ENCODE measurements around the gene KLRF2.
"Not testable (repeated sequence)": the region's sequence is repeated elsewhere in the genome, so short reads cannot be mapped to it uniquely, and the experiment has no call there.

The KLRF2 gene

GRCh38 chr12:9881246-9881645, at the start of gene KLRF2:
KLRF2 (plus strand) TSS chr12:9881489; CDS start chr12:9881596, 107 bp downstream.
- DNase-seq (ENCODE audit: low read depth): no peak

DNA sequence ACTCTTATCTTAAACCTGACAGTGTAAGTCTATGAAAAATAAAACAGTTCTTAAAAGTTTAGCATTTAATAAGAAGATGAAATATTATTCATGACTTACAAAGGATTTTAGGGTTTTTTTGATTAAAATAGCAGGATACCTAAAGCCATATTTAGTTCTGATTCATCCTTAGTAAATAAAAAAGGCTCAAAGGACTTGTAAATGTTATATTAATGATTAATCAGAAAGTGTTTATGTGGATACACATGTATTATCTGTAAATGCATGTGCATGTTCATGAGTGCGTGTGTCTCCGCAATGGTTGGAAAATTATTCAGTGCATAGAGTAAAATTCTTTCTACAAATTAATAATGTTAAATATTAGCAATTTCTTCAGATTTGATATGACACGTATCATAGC, 49.6 kb upstream of the KLRF2 start:
- no peak for DNase-seq (ENCODE audit: low read depth)

DNA sequence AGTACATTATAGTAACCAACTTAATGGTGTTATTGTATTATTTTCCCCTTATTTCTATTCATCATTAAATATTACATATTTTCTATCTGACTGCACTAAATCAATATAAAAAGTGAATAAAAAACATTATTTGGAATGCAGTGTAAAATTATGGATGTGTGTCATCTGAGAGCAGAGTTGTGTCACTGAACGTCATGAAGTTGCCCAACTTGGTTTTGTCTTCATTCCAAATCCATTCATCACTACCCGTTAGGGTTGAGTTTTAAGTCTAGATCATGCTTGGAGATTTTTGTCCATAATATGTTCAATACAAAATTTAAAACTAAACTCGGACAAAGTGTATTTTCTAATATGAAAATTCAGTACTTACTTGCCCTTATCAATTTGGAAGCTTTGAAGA, 37.9 kb upstream of the KLRF2 start:
- no peak for DNase-seq (ENCODE audit: low read depth)

DNA sequence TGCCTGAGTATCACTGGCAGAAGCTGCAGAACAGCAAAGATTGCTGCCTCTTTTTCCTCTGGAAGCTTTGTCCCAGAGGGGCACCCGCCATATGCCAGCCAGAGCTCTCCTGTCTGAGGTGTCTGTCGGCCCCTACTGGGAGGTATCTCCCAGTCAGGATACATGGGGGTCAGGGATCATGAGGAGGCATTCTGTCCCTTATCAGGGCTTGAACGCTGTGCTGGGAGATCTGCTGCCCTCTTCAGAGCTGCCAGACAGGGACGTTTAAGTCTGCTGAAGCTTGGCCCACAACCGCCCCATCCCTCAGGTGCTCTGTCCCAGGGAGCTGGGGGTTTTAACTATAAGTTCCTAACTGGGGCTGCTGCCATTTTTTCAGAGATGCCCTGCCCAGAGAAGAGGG, 32.4 kb upstream of the KLRF2 start:
- DNase-seq (ENCODE audit: low read depth): no peak

GRCh38 chr12:9851050-9851449, 30.2 kb upstream of the KLRF2 start:
- DNase-seq (ENCODE audit: low read depth): no peak

- DNase-seq (ENCODE audit: low read depth): no peak
These were observed 29.4 kb upstream of the KLRF2 start for GRCh38 chr12:9851927-9852326.

DNA sequence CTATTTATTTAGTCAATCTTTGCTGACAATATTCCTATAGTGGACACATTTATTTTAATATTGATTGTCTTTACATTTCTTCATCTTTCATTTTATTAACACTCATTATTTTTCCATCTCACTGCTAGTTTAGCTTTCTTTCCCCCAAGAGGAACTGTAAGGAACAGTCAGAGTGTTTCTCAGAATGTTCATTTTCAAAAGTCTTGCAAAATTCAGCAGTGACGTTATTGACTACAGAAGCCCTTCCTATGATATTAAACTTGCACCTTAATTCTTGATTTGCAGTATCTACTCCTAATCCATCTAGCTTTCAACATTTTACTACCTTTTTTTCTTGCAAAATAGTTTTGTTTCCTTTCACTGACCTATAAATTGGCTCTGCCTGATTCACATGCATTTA, 25.1 kb upstream of the KLRF2 start:
- no peak for DNase-seq (ENCODE audit: low read depth)

GRCh38 chr12:9856894-9857293, 24.4 kb upstream of the KLRF2 start:
- DNase-seq (ENCODE audit: low read depth): no peak

- no peak for DNase-seq (ENCODE audit: low read depth)
These were observed 23.2 kb upstream of the KLRF2 start for GRCh38 chr12:9858135-9858534.

GRCh38 chr12:9864913-9865675, 16.2 kb upstream of the KLRF2 start:
- DNase-seq (ENCODE audit: low read depth): no peak

DNA sequence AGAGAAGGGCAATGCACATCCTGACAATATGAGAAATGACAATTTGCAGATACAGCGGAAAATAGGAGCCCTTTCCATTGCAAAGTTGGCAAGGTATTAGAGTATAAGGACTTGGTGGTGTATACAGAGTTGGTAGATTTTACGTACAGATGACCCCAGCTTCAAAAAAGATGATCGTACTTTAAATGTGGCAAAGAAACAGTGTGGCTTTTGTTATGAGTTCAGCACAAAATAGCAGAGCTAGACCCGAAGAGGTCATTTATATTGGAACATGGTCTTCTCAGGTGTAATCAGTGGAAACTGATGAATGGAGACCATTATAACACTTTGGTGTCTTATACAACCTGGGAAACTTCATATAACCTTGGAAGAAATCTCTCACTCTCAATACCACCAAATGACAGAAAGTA, 14.4 kb upstream of the KLRF2 start:
- DNase-seq (ENCODE audit: low read depth): no peak

DNA sequence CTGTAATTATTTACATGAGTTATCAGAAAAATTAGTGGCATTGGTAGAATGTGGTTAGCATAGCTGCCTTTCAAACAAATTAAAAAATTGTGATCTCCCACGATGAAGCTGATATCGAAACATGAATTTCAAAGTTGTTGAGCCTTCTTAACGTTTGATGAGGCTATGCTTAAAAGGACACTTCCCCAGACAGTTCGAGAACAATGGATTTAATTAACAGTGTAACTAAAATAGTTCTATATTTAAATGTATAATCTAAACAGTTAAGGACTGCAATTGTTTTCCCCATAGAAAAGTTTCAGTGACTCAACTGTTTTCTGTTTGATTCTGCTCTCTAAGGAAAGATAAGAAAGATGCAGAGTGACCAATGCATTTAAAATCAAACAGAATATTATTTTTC, 13.8 kb upstream of the KLRF2 start:
- DNase-seq (ENCODE audit: low read depth): no peak

GRCh38 chr12:9868311-9868801, 12.9 kb upstream of the KLRF2 start:
- DNase-seq (ENCODE audit: low read depth): no peak

GRCh38 chr12:9868951-9869306, 12.4 kb upstream of the KLRF2 start:
- DNase-seq (ENCODE audit: low read depth): no peak

DNA sequence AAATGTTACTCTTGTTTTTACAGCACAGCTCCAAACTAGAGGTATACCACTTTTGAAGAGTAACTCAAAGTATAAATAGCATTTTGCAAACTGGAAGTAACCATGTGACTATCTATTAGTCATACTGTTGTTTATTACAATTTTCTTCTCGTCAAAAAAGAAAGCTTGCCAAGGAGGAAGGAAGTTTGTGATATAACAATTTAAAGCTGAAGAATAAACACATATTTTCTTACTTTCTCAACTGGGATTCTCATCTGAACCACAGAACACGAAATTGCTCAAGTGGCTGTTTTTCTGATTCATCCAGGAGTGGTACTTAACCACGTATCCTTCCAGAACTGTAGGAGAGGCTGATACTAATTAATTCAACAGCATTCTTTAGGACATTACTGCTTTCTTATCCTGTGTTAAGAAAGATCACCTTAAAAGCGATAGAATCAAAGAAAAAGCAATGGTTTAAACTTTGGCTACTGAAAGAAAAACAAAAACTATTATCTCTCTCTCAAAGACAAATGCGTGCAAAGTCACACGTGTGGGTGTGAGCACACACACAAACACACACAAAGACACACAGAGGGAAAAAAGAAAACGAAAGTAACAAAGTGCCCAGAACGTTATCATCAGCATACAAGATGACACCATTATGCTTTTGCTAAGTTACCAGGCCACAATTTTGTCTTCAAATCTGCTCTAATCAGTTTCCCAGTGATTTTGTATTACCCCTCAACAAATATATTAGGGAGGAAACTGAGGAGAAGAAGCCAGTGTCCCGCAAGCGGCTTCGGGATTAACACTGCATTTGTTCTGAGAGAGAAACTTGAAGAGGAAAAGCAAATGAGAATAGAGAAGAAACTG, 11.8 kb upstream of the KLRF2 start, which contains the start of gene CLEC2B:
CLEC2B (minus strand) TSS at position 48 of the 855 bp plus-strand sequence.
- no peak for DNase-seq (ENCODE audit: low read depth)

GRCh38 chr12:9870286-9870866, 10.9 kb upstream of the KLRF2 start:
- DNase-seq (ENCODE audit: low read depth): no peak

DNA sequence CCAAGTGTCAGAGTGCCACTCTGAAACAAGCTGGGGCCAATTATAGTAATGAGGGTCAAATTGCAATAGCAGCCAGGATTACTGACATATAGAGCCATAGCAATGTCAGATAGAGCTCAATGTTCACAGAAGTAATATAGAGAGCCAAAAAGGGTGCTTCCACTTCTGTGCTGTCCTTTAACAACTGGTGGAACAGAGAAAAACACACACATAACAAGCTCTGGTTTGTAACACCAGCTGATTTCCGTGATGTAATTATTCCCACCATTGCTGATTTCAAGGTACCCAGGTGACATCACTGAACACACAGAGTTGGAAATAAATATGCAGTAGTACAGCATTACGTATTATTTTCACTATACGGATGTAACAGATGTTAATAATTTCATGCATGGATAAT, 9.1 kb upstream of the KLRF2 start:
- no peak for DNase-seq (ENCODE audit: low read depth)

- DNase-seq (ENCODE audit: low read depth): no peak
These were observed 8.5 kb upstream of the KLRF2 start for GRCh38 chr12:9872742-9873141.

DNA sequence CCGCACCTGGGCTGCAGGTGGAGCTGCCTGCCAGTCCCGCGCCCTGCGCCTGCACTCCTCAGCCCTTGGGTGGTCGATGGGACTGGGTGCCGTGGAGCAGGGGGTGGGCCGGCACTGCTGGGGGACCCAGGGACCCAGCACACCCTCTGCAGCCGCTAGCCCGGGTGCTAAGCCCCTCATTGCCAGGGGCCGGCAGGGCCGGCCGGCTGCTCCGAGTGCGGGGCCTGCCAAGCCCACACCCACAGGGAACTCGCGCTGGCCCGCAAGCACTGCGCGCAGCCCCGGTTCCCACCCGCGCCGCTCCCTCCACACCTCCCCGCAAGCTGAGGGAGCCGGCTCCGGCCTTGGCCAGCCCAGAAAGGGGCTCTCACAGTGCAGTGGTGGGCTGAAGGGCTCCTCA, 5.2 kb upstream of the KLRF2 start:
- not testable (repeated sequence) for DNase-seq (ENCODE audit: low read depth)

GRCh38 chr12:9880532-9881078, 684 bp upstream of the KLRF2 start:
- no peak for DNase-seq (ENCODE audit: low read depth)

DNA sequence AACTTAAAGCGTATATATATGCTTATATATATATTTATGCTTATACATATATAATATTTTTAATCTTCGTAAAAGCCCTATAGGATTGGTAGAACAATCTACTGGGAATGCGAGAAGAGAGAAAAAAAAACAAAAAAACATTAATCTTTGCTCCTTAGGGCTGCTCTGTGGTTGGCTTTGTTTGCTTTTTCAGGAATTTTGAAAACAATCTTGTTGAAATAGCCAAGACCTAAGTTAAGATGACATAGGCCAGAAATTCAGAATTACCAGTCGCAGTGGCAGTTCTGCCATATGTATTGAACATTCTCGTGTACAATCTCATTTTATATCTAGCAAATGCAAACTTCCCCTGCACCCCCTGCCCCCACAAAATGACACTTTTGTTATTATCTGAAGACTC, 699 bp downstream of the KLRF2 start:
- no peak for DNase-seq (ENCODE audit: low read depth)

DNA sequence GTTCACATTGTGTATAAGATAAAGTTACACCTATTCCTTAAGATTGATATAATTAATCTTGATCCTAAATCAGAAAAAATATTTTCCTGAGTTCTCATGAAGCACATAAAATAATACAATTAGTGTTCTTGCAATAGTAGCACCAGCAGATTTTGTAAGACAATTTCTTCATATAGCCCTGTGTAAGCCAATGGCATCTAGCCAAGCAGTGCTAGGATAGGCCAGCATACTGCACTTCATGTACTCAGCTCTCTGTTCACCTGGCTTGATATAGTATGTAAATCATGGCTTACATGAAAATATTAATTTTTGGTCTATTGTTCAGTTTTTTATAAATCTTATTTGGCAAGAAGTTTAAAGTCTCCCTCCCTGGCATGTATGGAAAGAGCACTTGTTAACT, 1.9 kb downstream of the KLRF2 start:
- DNase-seq (ENCODE audit: low read depth): no peak

Measured in stimulated activated CD8-positive, alpha-beta memory T cell treated with anti-CD3 and anti-CD28 coated beads, Interleukin-12 subunit alpha, Interleukin-12 subunit beta, amount 100 ng/mL, for 4 hours (primary cell).